HFF-Myc (cell line): ENCODE results near the gene ACO1.

Source experiments
- DNase-seq: peaks from one replicate; pipeline ENCODE4 v3.0.0-alpha.2; 2011; ENCODE audit warnings: low read depth; ENCODE audit errors: extremely low read depth
- H3K4me3 ChIP-seq: replicated peaks from 2 replicates; pipeline ENCODE4 v1.5.1; 2011; ENCODE audit warnings: low read depth, mild to moderate bottlenecking, control low read depth, low read length
- TF ChIP-seq, protein P1 (sequence below): IDR thresholded peaks from 2 replicates; pipeline ENCODE4 v1.5.1; 2012; ENCODE audit warnings: mild to moderate bottlenecking, low read depth, low read length, control low read depth; ENCODE audit errors: missing control alignments

ACO1 gene

DNA sequence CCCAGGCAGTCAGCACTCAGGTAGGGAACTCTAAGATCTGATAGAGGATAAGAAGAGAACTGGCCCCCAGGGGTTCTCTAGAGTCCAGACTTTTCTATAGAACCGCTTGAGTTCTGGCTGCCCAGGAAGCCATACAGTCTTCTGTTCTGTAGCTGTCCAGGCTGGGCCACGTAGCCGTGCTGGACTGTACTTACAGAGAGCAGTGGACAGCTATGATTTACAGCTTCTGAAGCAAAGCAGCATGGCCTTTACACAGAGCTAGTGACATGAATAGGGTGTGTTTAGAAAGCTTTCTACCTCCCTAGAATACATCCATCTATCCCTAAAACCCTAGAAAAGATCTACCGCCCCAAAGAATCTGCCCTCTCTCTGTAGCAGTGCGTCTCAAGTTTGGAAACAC lies 57.2 kb downstream of the ACO1 start:
- TF ChIP-seq, protein P1, sequence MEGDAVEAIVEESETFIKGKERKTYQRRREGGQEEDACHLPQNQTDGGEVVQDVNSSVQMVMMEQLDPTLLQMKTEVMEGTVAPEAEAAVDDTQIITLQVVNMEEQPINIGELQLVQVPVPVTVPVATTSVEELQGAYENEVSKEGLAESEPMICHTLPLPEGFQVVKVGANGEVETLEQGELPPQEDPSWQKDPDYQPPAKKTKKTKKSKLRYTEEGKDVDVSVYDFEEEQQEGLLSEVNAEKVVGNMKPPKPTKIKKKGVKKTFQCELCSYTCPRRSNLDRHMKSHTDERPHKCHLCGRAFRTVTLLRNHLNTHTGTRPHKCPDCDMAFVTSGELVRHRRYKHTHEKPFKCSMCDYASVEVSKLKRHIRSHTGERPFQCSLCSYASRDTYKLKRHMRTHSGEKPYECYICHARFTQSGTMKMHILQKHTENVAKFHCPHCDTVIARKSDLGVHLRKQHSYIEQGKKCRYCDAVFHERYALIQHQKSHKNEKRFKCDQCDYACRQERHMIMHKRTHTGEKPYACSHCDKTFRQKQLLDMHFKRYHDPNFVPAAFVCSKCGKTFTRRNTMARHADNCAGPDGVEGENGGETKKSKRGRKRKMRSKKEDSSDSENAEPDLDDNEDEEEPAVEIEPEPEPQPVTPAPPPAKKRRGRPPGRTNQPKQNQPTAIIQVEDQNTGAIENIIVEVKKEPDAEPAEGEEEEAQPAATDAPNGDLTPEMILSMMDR: no peak
- no peak for DNase-seq
- H3K4me3 ChIP-seq: no peak overlapping the region

DNA sequence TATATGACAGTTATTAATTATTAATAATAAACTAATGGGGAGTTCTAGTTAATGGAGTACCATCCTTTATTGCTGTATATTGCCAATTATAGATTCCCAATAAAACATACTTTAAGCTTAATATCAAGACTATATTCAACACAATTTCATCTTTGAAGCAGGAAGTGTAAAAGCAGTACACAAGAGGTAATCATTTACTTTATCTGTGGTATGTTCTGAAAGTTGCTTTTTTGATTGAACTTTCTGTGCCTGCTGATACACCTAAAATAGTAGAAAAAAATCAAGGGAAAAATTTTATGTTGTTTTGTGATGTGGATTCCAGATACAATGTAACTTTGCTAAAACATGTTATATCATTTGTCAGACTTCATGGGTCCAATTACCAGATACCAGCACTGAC lies 58.0 kb downstream of the ACO1 start:
- TF ChIP-seq, protein P1: no peak
- H3K4me3 ChIP-seq: no peak overlapping the region
- no peak for DNase-seq

DNA sequence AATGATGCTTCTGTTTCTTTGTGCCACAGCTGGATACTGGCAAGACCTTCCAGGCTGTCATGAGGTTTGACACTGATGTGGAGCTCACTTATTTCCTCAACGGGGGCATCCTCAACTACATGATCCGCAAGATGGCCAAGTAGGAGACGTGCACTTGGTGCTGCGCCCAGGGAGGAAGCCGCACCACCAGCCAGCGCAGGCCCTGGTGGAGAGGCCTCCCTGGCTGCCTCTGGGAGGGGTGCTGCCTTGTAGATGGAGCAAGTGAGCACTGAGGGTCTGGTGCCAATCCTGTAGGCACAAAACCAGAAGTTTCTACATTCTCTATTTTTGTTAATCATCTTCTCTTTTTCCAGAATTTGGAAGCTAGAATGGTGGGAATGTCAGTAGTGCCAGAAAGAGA lies 65.5 kb downstream of the ACO1 start:
- H3K4me3 ChIP-seq: no peak overlapping the region
- DNase-seq: no peak
- TF ChIP-seq, protein P1: no peak

DNA sequence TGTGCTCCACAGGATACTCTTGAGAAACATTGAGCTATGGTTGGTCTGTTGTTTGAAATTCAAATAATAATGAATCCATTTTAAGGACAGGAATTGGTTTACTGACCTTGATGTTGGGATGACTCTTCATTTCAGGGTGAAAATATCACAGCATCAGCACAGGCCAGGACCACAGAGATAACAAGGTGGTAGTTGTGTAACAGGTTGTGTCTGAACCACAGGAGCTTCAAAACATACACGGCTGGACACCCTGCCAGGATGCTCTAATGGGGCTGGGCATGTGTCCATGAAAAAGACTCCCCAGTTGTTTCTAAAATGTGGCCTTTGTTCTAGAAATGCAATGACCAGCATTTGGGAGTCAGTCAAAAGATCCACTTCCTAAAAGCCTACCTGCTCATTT lies 69.8 kb downstream of the ACO1 start:
- no peak for DNase-seq
- H3K4me3 ChIP-seq: no peak overlapping the region
- TF ChIP-seq, protein P1: no peak

DNA sequence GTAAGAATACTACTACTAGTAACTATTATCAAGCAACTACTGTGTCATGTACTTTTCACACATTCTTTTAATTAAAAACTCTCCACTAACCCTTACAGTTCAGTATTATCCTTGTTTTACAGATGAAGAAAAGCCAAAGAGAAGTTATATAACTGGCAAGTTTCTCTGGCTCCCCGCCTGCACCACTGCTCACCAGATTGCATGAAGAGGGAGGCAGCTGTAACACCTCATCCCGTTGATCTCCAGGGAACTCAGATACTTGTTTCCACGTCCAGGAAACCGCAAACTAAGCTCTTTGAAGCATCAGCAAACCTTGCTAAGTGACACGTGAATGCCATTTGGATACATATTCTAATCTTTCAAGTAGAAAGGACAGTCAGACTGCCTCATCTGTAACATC lies 71.3 kb downstream of the ACO1 start:
- no peak for DNase-seq
- TF ChIP-seq, protein P1: no peak
- no peak overlapping the region for H3K4me3 ChIP-seq

DNA sequence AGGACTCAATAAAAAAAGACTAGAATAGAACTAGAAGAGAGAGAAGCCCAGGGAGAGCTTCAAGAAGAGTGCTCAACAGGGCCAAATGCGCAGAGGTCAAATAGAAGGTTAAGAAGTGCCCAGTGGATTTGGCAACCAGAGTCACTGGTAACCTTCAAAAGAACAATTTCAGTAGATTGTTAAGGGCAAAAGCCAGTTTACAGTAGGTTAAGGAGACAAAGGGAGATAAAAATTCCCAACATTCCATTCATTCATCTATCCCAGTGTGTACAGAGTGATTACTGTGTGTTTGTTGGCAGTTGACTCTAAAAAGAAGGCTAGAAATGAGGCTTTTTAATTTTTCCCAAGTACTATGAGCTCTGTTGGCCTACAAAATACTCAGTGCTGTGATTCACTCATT lies 72.1 kb downstream of the ACO1 start:
- no peak for DNase-seq
- TF ChIP-seq, protein P1: no peak

DNA sequence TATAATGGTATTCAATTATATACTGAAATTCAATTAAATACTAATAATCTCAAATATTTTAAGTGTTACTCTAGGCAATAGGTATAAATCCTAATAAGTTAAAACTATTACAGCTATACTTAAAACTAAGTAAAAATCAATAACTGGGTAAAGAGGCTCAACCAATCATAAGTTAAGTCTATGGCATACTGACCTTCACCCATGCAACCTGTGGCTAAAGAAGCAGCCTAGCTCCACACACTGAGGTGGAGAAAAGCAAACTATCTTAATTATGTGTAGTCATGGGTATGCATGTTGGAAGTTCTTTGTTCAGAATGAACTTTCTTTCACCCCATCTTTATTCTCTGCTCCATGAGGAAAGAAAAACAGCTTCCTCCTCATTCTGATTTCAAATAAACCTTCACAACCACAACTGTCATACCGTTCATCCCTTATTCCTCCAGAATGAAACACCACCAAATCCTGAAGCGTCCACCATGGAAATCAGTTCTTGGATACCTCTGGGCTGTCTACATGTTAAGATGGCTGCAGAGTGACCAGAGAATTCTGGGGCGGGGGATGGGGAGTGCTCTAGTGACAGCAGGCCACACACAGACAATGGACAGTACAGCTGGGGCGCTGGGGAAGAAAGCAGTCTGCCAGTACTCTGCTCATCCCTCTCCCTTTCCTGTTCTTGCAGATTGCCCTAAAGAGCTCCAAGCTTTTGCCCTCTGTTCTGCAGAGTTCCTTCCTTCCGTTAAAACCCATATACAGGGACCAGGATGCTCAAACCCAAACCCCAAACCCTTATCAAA lies 79.3 kb downstream of the ACO1 start:
- H3K4me3 ChIP-seq: no peak overlapping the region
- TF ChIP-seq, protein P1: no peak
- DNase-seq: no peak

More for the DNA sequence above, 72.1 kb downstream of the ACO1 start:
- no peak overlapping the region for H3K4me3 ChIP-seq
